DMS53 treated with DMSO at 0.1 percent for 48 hours (cell line): ENCODE data around the gene PGS1.

Source experiments
- DNase-seq: peaks from one replicate; lab custom pipeline; 2025; ENCODE audit not compliant: unreplicated experiment; lab: John Stamatoyannopoulos, UW

The PGS1 gene

DNA sequence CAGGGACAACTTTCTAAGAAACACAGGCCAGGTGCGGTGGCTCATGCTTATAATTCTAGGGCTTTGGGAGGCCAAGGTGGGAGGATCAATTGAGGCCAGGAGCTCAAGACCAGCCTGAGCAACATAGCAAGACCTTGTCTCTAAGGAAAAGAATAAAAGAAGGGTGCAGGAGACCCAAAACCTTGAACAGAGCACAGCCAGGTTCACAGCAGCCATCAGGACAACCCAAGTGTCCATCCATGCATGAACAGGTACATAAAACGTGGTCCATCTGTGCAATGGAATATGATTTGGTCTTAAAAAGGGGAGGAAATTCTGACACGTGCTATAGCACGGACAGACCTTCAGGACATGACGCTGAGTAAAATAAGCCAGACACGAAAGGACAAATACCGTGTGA is 91.0 kb downstream of the PGS1 start:
- no peak for DNase-seq

DNA sequence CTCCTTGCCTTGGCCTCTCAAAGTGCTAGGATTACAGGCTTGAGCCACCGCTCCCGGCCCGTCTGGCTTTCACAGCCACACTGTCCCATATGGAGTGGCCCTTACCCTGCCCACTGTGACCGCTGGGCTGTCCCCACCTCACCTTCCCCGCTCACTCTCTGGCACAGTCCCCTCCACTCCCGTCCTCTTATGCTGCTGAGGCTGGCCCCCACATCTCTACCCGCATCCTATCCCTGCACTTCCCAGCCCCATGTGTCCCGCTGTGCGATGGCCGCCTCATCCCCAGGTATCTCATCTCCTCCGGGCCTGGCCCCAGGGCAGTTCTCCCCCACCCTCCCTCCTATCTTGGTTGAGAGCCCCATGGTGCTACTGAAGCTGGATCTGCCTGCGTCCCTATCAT is 93.2 kb downstream of the PGS1 start:
- DNase-seq = no peak

- DNase-seq = no peak
Observed at GRCh38 chr17:78472035-78472905, 93.8 kb downstream of the PGS1 start.

GRCh38 chr17:78473951-78474613 is 95.6 kb downstream of the PGS1 start:
- no peak for DNase-seq
